ENCODE measurements around the gene FRG1. TPM values are rescaled to one million over a fixed set of nuclear protein-coding genes. Genes with fewer than 3 reads are reported as not detected.
"Not testable (repeated sequence)": the region's sequence is repeated elsewhere in the genome, so short reads cannot be mapped to it uniquely, and the experiment has no call there.

FRG1 gene
- 11.8 TPM for total RNA-seq

- ATAC-seq (peak; percentile 99), DNase-seq (ENCODE audit: low spot score) (peak; percentile 98)
Measured at GRCh38 chr4:189940178-189941004, at the start of gene FRG1. Gene FRG1 (plus strand): TSS chr4:189940872. CDS start chr4:189941010, 138 bp downstream.

- ATAC-seq (no peak), DNase-seq (ENCODE audit: low spot score) (no peak)
Measured at GRCh38 chr4:189897667-189898066, 43.0 kb upstream of the FRG1 start.

GRCh38 chr4:189899481-189900015 is 41.1 kb upstream of the FRG1 start:
- not testable (repeated sequence) for ATAC-seq; DNase-seq (ENCODE audit: low spot score)

- DNase-seq (ENCODE audit: low spot score): not testable (repeated sequence)
- peak; percentile 83 for ATAC-seq
Measured at GRCh38 chr4:189904420-189905027, 36.1 kb upstream of the FRG1 start.

GRCh38 chr4:189912170-189912569 is 28.5 kb upstream of the FRG1 start:
- ATAC-seq (no peak), DNase-seq (ENCODE audit: low spot score) (no peak)

- no peak for DNase-seq (ENCODE audit: low spot score)
- ATAC-seq: no peak
Measured at GRCh38 chr4:189917161-189917891, 23.3 kb upstream of the FRG1 start.

GRCh38 chr4:189921058-189921457 is 19.6 kb upstream of the FRG1 start:
- DNase-seq (ENCODE audit: low spot score) (no peak), ATAC-seq (no peak)

- not testable (repeated sequence) for ATAC-seq; DNase-seq (ENCODE audit: low spot score)
Measured at GRCh38 chr4:189926742-189927141, 13.9 kb upstream of the FRG1 start.

- ATAC-seq (no peak), DNase-seq (ENCODE audit: low spot score) (no peak)
Measured at GRCh38 chr4:189941005-189941450, 356 bp downstream of the FRG1 start.

GRCh38 chr4:189942412-189942811 is 1.7 kb downstream of the FRG1 start:
- ATAC-seq; DNase-seq (ENCODE audit: low spot score): not testable (repeated sequence)

GRCh38 chr4:189944077-189944476 is 3.4 kb downstream of the FRG1 start:
- not testable (repeated sequence) for DNase-seq (ENCODE audit: low spot score); ATAC-seq

- ATAC-seq; DNase-seq (ENCODE audit: low spot score): not testable (repeated sequence)
Measured at GRCh38 chr4:189946906-189947305, 6.2 kb downstream of the FRG1 start.

- not testable (repeated sequence) for DNase-seq (ENCODE audit: low spot score); ATAC-seq
Measured at GRCh38 chr4:189948486-189948885, 7.8 kb downstream of the FRG1 start.

GRCh38 chr4:189969291-189969690 is 28.6 kb downstream of the FRG1 start:
- DNase-seq (ENCODE audit: low spot score); ATAC-seq: not testable (repeated sequence)

GRCh38 chr4:189973646-189974045 is 33.0 kb downstream of the FRG1 start:
- ATAC-seq: no peak

GRCh38 chr4:189974056-189974455 is 33.4 kb downstream of the FRG1 start:
- DNase-seq (ENCODE audit: low spot score) (no peak), ATAC-seq (no peak)

More at GRCh38 chr4:189973646-189974045, 33.0 kb downstream of the FRG1 start:
- no peak for DNase-seq (ENCODE audit: low spot score)

GRCh38 chr4:189979196-189980047 is 38.8 kb downstream of the FRG1 start:
- DNase-seq (ENCODE audit: low spot score) (no peak), ATAC-seq (no peak)

GRCh38 chr4:189980292-189980691 is 39.6 kb downstream of the FRG1 start:
- not testable (repeated sequence) for DNase-seq (ENCODE audit: low spot score); ATAC-seq

- ATAC-seq (no peak), DNase-seq (ENCODE audit: low spot score) (no peak)
Measured at GRCh38 chr4:189981970-189982369, 41.3 kb downstream of the FRG1 start.

All from left lobe of liver (tissue), 2 donors.